Activated CD8-positive, alpha-beta memory T cell treated with anti-CD3 and anti-CD28 coated beads, Interleukin-2, amount 50 U/mL, for 24 hours (primary cell): ENCODE data around the gene UCK2.

Experiments
- DNase-seq: peaks from one replicate; pipeline ENCODE4 v3.0.0-alpha.2; 2020; ENCODE audit errors: extremely low read depth

UCK2 gene

GRCh38 chr1:165937829-165938228 is 110.4 kb downstream of the UCK2 start:
- no peak for DNase-seq

- DNase-seq: no peak
Observed at GRCh38 chr1:165938844-165939243, 111.4 kb downstream of the UCK2 start.

GRCh38 chr1:165941531-165941930 is 114.1 kb downstream of the UCK2 start:
- no peak for DNase-seq

- DNase-seq: no peak
Observed at GRCh38 chr1:165942062-165942461, 114.6 kb downstream of the UCK2 start.

- DNase-seq: no peak
Observed at GRCh38 chr1:165942927-165943597, 115.6 kb downstream of the UCK2 start.

- no peak for DNase-seq
Observed at GRCh38 chr1:165945911-165946310, 118.5 kb downstream of the UCK2 start.

GRCh38 chr1:165947797-165948455 is 120.5 kb downstream of the UCK2 start:
- no peak for DNase-seq

GRCh38 chr1:165949335-165950130 is 122.1 kb downstream of the UCK2 start:
- DNase-seq: no peak

GRCh38 chr1:165954940-165955339 is 127.5 kb downstream of the UCK2 start:
- DNase-seq: no peak

GRCh38 chr1:165958306-165958705 is 130.9 kb downstream of the UCK2 start:
- no peak for DNase-seq

GRCh38 chr1:165960136-165960535 is 132.7 kb downstream of the UCK2 start:
- DNase-seq: no peak

- no peak for DNase-seq
Observed at GRCh38 chr1:165960881-165961280, 133.5 kb downstream of the UCK2 start.
